Parathyroid adenoma (tissue), 2 donors: ENCODE results near the gene EIF2B2.

Source experiments
- H2AFZ ChIP-seq: fragments of 300-600 bp; sonication (generic); one replicate; pipeline ENCODE4 v1.7.0; 2017; ENCODE audit warnings: antibody characterized with exemption, mild to moderate bottlenecking
- H3K27ac ChIP-seq: fragments of 300-600 bp; sonication (generic); one replicate; pipeline ENCODE4 v1.7.0; 2017
- H3K27me3 ChIP-seq: fragments of 300-600 bp; sonication (generic); one replicate; pipeline ENCODE4 v1.7.0; 2017; ENCODE audit warnings: low read length; ENCODE audit not compliant: control insufficient read depth, insufficient read depth
- H3K36me3 ChIP-seq: fragments of 300-600 bp; sonication (generic); one replicate; pipeline ENCODE4 v1.7.0; 2017; ENCODE audit warnings: low read length; ENCODE audit not compliant: control insufficient read depth, insufficient read depth
- H3K4me1 ChIP-seq: fragments of 300-600 bp; sonication (generic); one replicate; pipeline ENCODE4 v1.7.0; 2017; ENCODE audit warnings: control low read depth
- H3K4me2 ChIP-seq: fragments of 300-600 bp; sonication (generic); one replicate; pipeline ENCODE4 v1.7.0; 2017; ENCODE audit warnings: low read length
- H3K4me3 ChIP-seq: fragments of 300-600 bp; sonication (generic); one replicate; pipeline ENCODE4 v1.7.0; 2017; ENCODE audit warnings: low read depth, low read length
- H3K79me2 ChIP-seq: fragments of 300-600 bp; sonication (generic); one replicate; pipeline ENCODE4 v1.7.0; 2017; ENCODE audit warnings: control low read depth
- H3K9ac ChIP-seq: fragments of 300-600 bp; sonication (generic); one replicate; pipeline ENCODE4 v1.7.0; 2017; ENCODE audit warnings: mild to moderate bottlenecking
- H3K9me3 ChIP-seq: fragments of 300-600 bp; sonication (generic); one replicate; pipeline ENCODE4 v1.7.0; 2017; ENCODE audit warnings: low read length; ENCODE audit not compliant: control insufficient read depth
- CTCF ChIP-seq: fragments of 300-600 bp; sonication (generic); IDR thresholded peaks from one replicate; pipeline ENCODE4 v1.7.0; 2017; ENCODE audit warnings: antibody characterized with exemption, mild to moderate bottlenecking
- donor health status: primary hyperparathyroidism.

EIF2B2 gene

GRCh38 chr14:74960736-74961135 is 42.0 kb upstream of the EIF2B2 start:
- no peak overlapping the region for H3K4me3 ChIP-seq
- H3K9ac ChIP-seq = no peak overlapping the region
- no peaks in the 10 kb centered on the region for H3K79me2 ChIP-seq
- no peak overlapping the region for H2AFZ ChIP-seq
- H3K9me3 ChIP-seq = no peaks in the 10 kb centered on the region
- H3K27ac ChIP-seq = no peak overlapping the region
- H3K36me3 ChIP-seq = no peaks in the 10 kb centered on the region
- no peak for TF ChIP-seq CTCF
- peaks cover 21% of the 10 kb centered on the region for H3K4me1 ChIP-seq
- H3K27me3 ChIP-seq = no peaks in the 10 kb centered on the region
- no peak overlapping the region for H3K4me2 ChIP-seq

- Histone ChIP-seq H3K27me3 (no peaks in the 10 kb centered on the region), H3K27ac (no peak overlapping the region), H3K9ac (no peak overlapping the region), H3K9me3 (no peaks in the 10 kb centered on the region), H3K4me3 (no peak overlapping the region), H3K79me2 (no peaks in the 10 kb centered on the region), H3K36me3 (no peaks in the 10 kb centered on the region), H3K4me1 (peaks cover 21% of the 10 kb centered on the region), H3K4me2 (no peak overlapping the region), H2AFZ (no peak overlapping the region)
- TF ChIP-seq CTCF = no peak
These were observed 41.3 kb upstream of the EIF2B2 start for GRCh38 chr14:74961238-74961911.

- H2AFZ ChIP-seq = no peak overlapping the region
- H3K9ac ChIP-seq = no peak overlapping the region
- no peak for TF ChIP-seq CTCF
- H3K79me2 ChIP-seq = no peaks in the 10 kb centered on the region
- H3K4me2 ChIP-seq = no peak overlapping the region
- H3K27me3 ChIP-seq = no peaks in the 10 kb centered on the region
- no peak overlapping the region for H3K4me3 ChIP-seq
- no peaks in the 10 kb centered on the region for H3K36me3 ChIP-seq
- H3K9me3 ChIP-seq = no peaks in the 10 kb centered on the region
- H3K4me1 ChIP-seq = peaks cover 21% of the 10 kb centered on the region
- H3K27ac ChIP-seq = no peak overlapping the region
These were observed 40.7 kb upstream of the EIF2B2 start for GRCh38 chr14:74962046-74962445.

- H3K36me3 ChIP-seq = no peaks in the 10 kb centered on the region
- H3K9ac ChIP-seq = no peak overlapping the region
- TF ChIP-seq CTCF = no peak
- H3K4me1 ChIP-seq = peaks cover 21% of the 10 kb centered on the region
- no peaks in the 10 kb centered on the region for H3K9me3 ChIP-seq
- no peak overlapping the region for H3K4me2 ChIP-seq
- no peak overlapping the region for H3K27ac ChIP-seq
- H2AFZ ChIP-seq = no peak overlapping the region
- H3K27me3 ChIP-seq = no peaks in the 10 kb centered on the region
- no peak overlapping the region for H3K4me3 ChIP-seq
- H3K79me2 ChIP-seq = no peaks in the 10 kb centered on the region
These were observed 40.2 kb upstream of the EIF2B2 start for GRCh38 chr14:74962493-74962892.

- H2AFZ ChIP-seq = peak overlapping the region; percentile 88
- no peaks in the 10 kb centered on the region for H3K36me3 ChIP-seq
- H3K79me2 ChIP-seq = no peaks in the 10 kb centered on the region
- H3K4me2 ChIP-seq = no peak overlapping the region
- no peak for TF ChIP-seq CTCF
- no peaks in the 10 kb centered on the region for H3K27me3 ChIP-seq
- H3K9me3 ChIP-seq = no peaks in the 10 kb centered on the region
- peak overlapping the region; percentile 79 for H3K27ac ChIP-seq
- H3K4me3 ChIP-seq = no peak overlapping the region
- H3K9ac ChIP-seq = no peak overlapping the region
- peaks cover 21% of the 10 kb centered on the region for H3K4me1 ChIP-seq
These were observed 39.5 kb upstream of the EIF2B2 start for GRCh38 chr14:74963178-74963704.
